Measurements from ENCODE around the gene EML5.

EML5 gene

DNA sequence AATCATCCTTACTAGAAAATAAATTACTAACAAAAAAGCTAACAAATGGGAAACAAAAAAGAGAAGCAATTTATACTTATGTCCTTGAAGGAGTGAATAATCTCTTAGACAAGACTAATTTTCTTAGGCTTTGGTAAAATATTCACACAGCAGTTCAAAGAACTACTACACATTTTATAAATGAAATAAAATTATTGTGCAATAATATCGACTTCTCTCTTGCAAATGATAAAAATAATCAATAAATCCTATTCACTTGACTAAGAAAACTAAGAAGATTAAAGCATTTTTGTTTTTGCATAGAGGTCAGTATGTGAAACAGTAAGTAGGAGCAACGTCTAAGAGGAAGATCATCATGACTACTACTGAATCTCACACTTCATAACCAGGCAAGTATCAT lies 82.0 kb downstream of the EML5 start:
- no peak for DNase-seq (ENCODE audit: low spot score)

- DNase-seq (ENCODE audit: low spot score) = no peak
These were observed 85.7 kb downstream of the EML5 start for GRCh38 chr14:88707088-88707487.

DNA sequence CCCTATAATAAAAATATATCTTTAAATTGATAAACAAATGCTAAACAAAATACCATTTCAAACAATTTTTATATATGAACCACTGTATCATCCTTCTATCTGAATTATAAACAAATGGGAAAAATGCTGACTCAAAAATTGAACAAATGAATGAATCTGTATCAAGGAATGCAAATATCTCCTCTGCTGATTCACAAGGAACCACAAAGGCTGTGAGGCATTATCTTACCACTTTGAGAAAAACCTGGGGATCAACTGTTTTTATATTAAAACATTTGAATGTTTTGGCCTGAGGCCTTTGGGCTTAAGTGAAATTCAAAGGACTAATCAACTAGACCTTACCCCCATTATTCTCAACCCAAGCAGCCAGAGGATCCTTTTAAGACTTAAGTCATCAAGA lies 86.3 kb downstream of the EML5 start:
- no peak for DNase-seq (ENCODE audit: low spot score)

GRCh38 chr14:88698651-88699050 lies 94.1 kb downstream of the EML5 start:
- DNase-seq (ENCODE audit: low spot score) = no peak

DNA sequence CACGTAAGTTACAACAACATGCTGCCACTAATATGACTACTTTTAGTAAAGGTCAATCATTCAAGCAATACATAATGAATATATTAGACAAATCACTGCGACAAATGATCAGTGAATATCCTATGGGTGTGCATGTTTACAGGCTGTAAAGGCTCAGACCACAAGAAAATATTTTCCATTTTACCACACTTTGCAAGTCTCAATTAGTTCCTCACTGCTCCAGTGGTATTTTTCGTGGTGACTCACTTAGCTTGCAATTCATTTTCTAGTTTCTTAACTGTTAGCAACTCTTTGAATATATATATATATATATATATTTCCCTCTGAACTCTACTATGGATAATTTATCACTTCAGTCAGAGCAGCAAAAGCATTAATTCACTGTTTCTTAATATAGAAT lies 96.9 kb downstream of the EML5 start:
- DNase-seq (ENCODE audit: low spot score) = no peak

DNA sequence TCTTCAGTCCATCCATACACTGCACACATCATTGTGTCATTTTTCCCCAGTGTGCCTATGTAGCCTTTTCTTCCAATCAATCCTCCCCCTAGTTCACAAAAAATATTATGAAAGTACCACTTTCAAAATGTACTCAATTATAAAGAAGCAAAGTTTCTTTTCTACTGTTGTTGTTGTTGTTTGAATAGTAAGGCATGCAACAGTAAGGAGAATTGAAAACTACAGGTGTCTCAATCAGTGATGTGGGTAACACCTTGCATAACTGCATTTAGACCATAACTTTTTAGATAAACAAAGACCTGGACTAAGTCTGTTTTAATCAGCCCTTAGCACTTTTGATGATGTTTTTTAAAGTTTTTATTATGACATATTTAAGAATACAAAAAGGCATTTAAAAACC lies 104.4 kb downstream of the EML5 start:
- no peak for DNase-seq (ENCODE audit: low spot score)

- DNase-seq (ENCODE audit: low spot score) = no peak
These were observed 109.6 kb downstream of the EML5 start for GRCh38 chr14:88683119-88683518.

DNA sequence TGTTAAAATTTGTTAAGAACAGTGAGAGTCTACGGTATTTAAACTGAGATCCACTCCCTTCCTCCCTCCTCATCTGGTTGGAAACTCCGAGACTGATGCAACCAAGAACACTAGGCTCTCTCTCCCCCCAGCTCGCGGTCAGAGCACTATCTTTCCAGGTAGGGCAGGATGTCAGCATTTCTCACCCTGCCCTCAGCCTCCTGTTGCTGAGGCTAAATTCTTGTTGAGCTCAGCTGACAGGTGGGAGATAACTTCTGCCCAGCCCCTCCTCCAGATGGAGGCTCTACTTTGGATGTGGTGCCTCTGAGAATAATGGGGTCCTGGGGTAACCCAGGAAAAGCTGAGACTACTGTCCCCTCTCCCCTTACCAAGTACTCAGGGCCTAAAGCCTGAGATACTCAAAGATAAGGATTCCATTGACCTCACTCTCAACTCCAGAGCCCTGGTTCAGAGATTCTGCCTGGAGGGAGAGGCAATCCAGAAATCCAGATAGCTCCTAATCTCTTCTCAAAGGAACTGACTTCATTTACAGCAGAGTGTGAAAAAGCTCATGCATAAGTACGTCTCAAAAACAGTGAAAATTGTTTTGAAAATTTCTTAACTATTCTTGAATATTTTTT lies 110.1 kb downstream of the EML5 start:
- no peak for DNase-seq (ENCODE audit: low spot score)

DNA sequence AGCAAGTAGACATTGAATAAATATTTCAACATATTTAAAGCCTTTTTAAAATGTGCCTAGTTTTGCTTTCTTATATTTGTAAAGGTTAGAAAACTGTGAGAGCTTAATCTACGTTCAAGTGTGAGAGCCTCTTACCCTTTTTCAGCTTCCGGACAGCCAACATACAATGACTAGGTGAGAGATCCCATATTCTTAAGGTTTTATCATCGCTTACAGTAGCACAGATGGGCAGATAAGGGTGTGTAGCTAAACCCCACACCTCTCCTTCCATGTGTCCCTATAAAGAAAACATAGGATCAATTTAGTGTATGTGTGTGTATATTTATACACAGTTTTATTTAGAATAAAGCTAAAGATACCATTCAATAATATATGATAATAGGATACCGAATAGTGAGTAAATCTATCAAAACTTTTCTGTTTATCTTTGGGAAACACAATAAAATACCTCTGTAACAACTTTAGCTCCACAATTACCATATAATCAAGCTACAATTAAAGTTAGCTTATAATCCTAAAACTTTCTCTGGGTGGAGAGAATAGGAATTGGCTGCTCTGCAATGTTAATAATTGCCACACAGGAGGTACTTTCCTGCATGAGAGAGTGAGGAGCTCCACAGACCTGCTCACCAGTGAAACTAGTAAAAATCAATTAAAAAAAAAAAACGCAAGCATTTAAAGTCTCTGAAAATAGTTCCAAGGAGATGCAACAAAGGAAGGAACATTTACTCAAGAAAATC lies 110.8 kb downstream of the EML5 start:
- no peak for DNase-seq (ENCODE audit: low spot score)

DNA sequence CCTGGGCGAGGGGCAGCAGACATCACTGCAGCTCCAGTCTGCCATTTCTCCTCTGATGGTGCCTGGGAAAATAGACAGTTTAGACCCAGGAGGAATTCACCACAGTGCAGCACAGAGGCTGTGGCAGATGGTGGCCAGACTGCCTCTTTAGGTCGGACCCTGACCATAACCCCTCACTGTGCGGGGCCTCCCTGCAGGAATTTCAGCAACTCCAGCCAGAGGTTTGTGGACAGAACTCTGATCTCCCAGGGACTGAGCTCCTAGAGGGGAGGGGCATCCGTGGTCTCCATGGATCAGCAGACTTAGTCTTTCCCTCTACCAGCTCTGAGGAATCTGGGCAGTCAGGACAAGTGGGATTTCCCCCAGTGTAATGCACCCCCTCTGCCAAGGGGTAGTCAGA lies 123.4 kb downstream of the EML5 start:
- DNase-seq (ENCODE audit: low spot score) = no peak

- no peak for DNase-seq (ENCODE audit: low spot score)
These were observed 124.2 kb downstream of the EML5 start for GRCh38 chr14:88668448-88669116.

DNA sequence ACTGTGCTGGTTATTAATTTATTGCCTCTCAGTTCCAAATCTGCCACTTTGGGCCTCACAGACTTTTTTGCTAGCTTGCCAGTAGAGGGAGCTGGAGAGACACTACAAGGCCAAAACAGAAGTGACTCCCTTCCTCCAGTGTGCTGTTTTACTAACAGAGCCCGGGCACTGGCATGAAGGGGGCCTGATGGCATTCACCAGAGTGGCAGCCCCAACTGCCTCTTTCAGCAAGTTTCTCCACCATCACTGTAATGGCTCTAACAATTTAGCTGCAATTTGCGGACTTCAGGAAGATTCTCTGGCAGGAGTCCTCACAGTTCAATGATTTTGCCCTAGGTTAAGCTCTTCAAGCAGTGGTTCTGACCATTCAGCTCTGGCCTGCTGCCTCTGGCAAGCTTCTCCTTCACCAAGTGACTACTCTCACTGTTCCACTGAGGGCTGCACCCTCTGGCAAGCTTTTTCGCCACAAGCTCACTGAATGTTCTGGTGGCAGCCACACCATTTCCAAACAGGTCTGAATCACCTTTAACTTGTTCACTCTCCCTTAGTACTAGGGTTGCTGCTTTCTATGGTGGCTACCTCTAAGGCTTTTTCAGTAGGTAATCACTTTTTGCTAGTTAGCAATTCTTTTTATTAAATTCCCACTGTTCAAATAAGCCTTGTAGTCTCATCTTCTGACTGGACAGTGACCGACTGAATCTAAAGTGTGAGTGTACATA lies 125.0 kb downstream of the EML5 start:
- peak; percentile 74 for DNase-seq (ENCODE audit: low spot score)

GRCh38 chr14:88660056-88660455 lies 132.7 kb downstream of the EML5 start:
- DNase-seq (ENCODE audit: low spot score) = no peak

DNA sequence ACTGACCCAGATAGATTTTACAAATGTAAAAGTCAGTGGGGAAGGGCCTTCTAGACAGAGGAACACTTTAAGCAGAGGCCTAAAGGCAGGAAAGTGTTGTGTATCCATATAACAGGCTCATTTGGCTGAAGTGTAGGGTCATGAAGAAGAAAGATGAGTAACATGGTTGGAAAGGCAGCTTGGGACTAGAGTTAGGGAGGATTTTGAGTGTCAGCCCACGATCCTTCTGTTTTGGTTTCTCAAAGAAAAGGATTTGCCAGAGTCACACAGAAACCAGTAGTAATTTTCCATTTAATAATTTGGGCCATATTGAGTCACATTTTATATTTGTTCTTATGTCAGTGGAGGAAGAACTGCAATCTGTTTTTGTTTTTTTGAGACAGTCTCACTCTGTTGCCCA lies 153.5 kb downstream of the EML5 start:
- no peak for DNase-seq (ENCODE audit: low spot score)

DNA sequence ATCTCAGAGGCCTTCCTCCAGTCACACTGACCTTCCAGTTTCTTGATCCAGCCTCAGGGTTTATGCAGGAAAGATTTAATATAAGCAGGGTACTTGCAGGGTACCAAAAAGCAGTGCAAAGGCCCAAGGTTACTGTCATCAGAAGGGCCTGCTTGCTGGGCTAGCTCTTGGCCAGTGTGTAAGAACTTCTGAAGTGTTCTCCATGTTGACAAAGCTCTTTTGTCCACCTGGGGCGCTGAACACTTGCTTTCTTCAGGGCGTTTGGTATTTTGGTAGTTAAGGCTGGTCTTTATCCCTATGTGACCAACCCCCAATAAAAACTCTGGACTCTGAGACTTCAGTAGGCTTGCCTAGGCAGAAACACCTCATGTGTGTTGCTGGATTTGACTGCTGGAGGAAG lies 160.2 kb downstream of the EML5 start:
- DNase-seq (ENCODE audit: low spot score) = no peak

GRCh38 chr14:88631091-88631490 lies 161.7 kb downstream of the EML5 start:
- no peak for DNase-seq (ENCODE audit: low spot score)

DNA sequence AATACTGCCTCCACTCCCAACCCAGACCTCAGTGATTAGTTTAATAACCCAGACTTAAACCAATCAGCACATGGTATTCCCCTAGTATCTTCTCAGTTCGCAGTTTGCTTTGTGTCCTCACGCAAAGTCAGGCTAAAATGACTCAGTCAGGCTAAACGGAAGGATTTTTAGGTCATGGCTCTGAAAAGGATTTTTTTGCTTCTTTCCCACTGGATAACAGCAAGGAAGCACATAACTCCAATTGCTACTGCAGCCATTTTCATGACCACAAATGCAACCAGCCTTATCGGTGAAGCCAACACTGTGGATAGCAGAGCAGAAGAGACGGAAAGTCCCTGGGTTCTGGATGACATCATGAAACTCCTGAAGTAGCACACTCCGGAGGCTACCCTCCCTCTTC lies 162.2 kb downstream of the EML5 start:
- no peak for DNase-seq (ENCODE audit: low spot score)

DNA sequence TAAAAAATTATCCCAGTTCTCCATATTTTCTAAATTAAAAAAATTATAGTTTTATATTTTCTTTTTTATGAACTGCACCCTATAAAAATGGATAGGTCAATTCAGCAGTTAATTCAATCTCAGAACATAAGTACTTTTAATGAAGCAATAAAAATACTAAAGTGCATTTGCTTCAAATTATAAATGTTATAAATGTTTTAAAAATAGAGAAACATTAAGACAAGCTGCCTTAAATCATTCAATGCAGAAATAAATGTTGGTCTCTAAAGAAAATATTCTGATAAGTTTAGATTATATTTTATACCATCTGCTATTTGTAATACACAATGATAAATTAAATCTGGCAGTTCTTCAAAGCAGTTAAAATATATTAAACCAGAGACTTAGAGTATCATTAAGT lies 164.3 kb downstream of the EML5 start:
- DNase-seq (ENCODE audit: low spot score) = no peak

- no peak for DNase-seq (ENCODE audit: low spot score)
These were observed 164.7 kb downstream of the EML5 start for GRCh38 chr14:88628033-88628432.

- DNase-seq (ENCODE audit: low spot score) = no peak
These were observed 167.1 kb downstream of the EML5 start for GRCh38 chr14:88625671-88626070.

DNA sequence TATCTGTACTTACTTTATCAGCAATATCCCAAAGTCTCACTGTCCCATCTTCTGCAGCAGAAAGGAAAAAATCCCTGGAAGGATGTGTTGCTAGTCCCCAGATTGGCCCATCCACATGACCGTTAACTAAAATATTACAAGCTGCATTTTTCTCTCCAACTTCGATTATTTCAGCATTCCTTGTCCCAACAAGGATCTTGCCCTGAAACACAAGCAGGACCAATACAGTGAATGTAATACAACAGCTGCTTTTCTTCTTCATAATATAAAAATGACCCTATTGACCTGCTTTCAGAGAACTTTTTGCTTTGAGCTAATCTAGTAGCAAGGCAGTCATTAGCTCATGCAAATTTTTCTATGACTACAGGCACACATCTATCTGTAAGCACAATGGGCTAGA lies 171.7 kb downstream of the EML5 start:
- DNase-seq (ENCODE audit: low spot score) = no peak

DNA sequence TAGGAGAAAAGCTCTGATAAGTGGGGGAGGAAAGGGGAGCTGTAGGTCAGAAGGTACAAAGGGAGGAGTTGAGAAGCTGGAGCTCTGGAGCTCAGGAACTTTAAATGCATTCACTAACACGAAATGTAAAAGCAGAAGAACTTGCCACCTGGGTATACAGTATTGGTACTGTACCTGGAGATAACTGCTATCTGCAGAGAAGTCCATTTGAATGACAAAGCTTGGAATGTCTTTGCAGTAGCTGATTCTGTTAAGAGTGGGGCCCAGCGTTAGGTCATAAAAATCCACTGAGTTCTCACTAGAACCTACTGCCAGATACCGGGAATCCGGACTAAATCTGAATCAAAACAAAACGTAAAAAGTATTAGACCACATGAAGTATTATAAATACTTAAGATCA lies 174.3 kb downstream of the EML5 start:
- no peak for DNase-seq (ENCODE audit: low spot score)
